ENCODE data around the gene LHFPL6.

- TF ChIP-seq CREB1 (IDR thresholded peaks at IDR 0.05; ENCODE audit: low read depth) (no peak), CEBPB (IDR thresholded peaks at IDR 0.05) (no peak), EP300 (IDR thresholded peaks at IDR 0.05; ENCODE audit: borderline replicate concordance) (no peak), TEAD4 (IDR thresholded peaks at IDR 0.05) (no peak)
- TF ChIP-seq, protein P1, sequence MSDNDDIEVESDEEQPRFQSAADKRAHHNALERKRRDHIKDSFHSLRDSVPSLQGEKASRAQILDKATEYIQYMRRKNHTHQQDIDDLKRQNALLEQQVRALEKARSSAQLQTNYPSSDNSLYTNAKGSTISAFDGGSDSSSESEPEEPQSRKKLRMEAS (IDR thresholded peaks at IDR 0.05), result no peak
These were observed 232.9 kb downstream of the LHFPL6 start for GRCh38 chr13:39370048-39370447.
